ENCODE measurements around the gene TNKS2. TPM values are rescaled to one million over a fixed set of nuclear protein-coding genes. Genes with fewer than 3 reads are reported as not detected.

Gene TNKS2
- polyA plus RNA-seq, 3 donors = 20.7 to 25.4 (median 20.9) TPM

GRCh38 chr10:91896212-91896756 is 98.1 kb downstream of the TNKS2 start:
- Histone ChIP-seq H3K4me2 (replicated peaks; ENCODE audit: extremely low read depth, low read length, poor library complexity, severe bottlenecking) (no peak overlapping the region), H3K4me1 (ENCODE audit: control insufficient read depth in 1 of 2, insufficient read depth in 2 of 2, low read length in 2 of 2) (peaks cover 10 to 14% of the 10 kb centered on the region in 2 donors), H2AFZ (ENCODE audit: insufficient read depth, low read depth, low read length, poor library complexity, severe bottlenecking) (no peak overlapping the region), H3K36me3 (replicated peaks in 1 of 2; ENCODE audit: control insufficient read depth in 1 of 2, insufficient read depth in 2 of 2, low read length in 2 of 2) (no peaks in the 10 kb centered on the region), H3K79me2 (ENCODE audit: insufficient read depth, low read length) (no peaks in the 10 kb centered on the region), H3K27ac (ENCODE audit: low read depth in 1 of 2, low read length in 2 of 2) (no peak overlapping the region), H3K9me3 (replicated peaks in 1 of 2; ENCODE audit: control insufficient read depth in 1 of 2, insufficient read depth in 1 of 2, low read length in 2 of 2) (no peaks in the 10 kb centered on the region), H3K27me3 (ENCODE audit: control insufficient read depth in 2 of 2, insufficient read depth in 2 of 2, low read length in 2 of 2) (no peaks in the 10 kb centered on the region), H4K20me1 (ENCODE audit: insufficient read depth, low read length) (no peaks in the 10 kb centered on the region), H3K4me3 (replicated peaks in 1 of 3; ENCODE audit: low read depth in 2 of 3, low read length in 3 of 3) (no peak overlapping the region), H3K9ac (ENCODE audit: insufficient read depth, low read length, poor library complexity, severe bottlenecking) (no peak overlapping the region)
- intact Hi-C loops (cut with micrococcal nuclease) = no loop called here
- TF ChIP-seq CTCF (IDR thresholded peaks at IDR 0.05) = no peak
- DNase-seq = no peak
- Mint-ChIP-seq H3K4me1 (peaks cover 18% of the 10 kb centered on the region), H3K27ac (no peak overlapping the region), H3K4me3 (no peak overlapping the region), H3K27me3 (ENCODE audit: low read depth in 3 of 3) (no peaks in the 10 kb centered on the region), H3K9me3 (peaks cover 0 to 6% (median 4%) of the 10 kb centered on the region in 7 donors), H3K36me3 (no peaks in the 10 kb centered on the region)
- WGBS (ENCODE audit: insufficient coverage) = 86% methylated on average over 1 of the region's 3 CpGs

- H3K4me3 Mint-ChIP-seq = no peak overlapping the region
- H3K9ac ChIP-seq (ENCODE audit: insufficient read depth, low read length, poor library complexity, severe bottlenecking) = no peak overlapping the region
- H3K36me3 ChIP-seq (replicated peaks in 1 of 2; ENCODE audit: control insufficient read depth in 1 of 2, insufficient read depth in 2 of 2, low read length in 2 of 2) = no peaks in the 10 kb centered on the region
- H2AFZ ChIP-seq (ENCODE audit: insufficient read depth, low read depth, low read length, poor library complexity, severe bottlenecking) = no peak overlapping the region
- no peaks in the 10 kb centered on the region for H3K27me3 ChIP-seq (ENCODE audit: control insufficient read depth in 2 of 2, insufficient read depth in 2 of 2, low read length in 2 of 2)
- H3K36me3 Mint-ChIP-seq = no peaks in the 10 kb centered on the region
- no peak for DNase-seq
- no peak overlapping the region for H3K4me2 ChIP-seq (replicated peaks; ENCODE audit: extremely low read depth, low read length, poor library complexity, severe bottlenecking)
- TF ChIP-seq CTCF (IDR thresholded peaks at IDR 0.05) = no peak
- intact Hi-C loops (cut with micrococcal nuclease) = no loop called here
- no peaks in the 10 kb centered on the region for H3K27me3 Mint-ChIP-seq (ENCODE audit: low read depth in 3 of 3)
- H3K4me1 Mint-ChIP-seq = peaks cover 29% of the 10 kb centered on the region
- no peak overlapping the region for H3K27ac Mint-ChIP-seq
- H3K9me3 Mint-ChIP-seq = peaks cover 0 to 6% (median 4%) of the 10 kb centered on the region in 7 donors
- H3K4me1 ChIP-seq (ENCODE audit: control insufficient read depth in 1 of 2, insufficient read depth in 2 of 2, low read length in 2 of 2) = peaks cover 21 to 24% of the 10 kb centered on the region in 2 donors
- H3K79me2 ChIP-seq (ENCODE audit: insufficient read depth, low read length) = no peaks in the 10 kb centered on the region
- no peak overlapping the region for H3K27ac ChIP-seq (ENCODE audit: low read depth in 1 of 2, low read length in 2 of 2)
- no peaks in the 10 kb centered on the region for H3K9me3 ChIP-seq (replicated peaks in 1 of 2; ENCODE audit: control insufficient read depth in 1 of 2, insufficient read depth in 1 of 2, low read length in 2 of 2)
- H3K4me3 ChIP-seq (replicated peaks in 1 of 3; ENCODE audit: low read depth in 2 of 3, low read length in 3 of 3) = no peak overlapping the region
- 61% methylated on average over 3 of the region's 8 CpGs for WGBS (ENCODE audit: insufficient coverage)
- no peaks in the 10 kb centered on the region for H4K20me1 ChIP-seq (ENCODE audit: insufficient read depth, low read length)
These were observed 99.2 kb downstream of the TNKS2 start for GRCh38 chr10:91897421-91897820.
